LNCaP clone FGC (cell line): ENCODE data around the gene MTRF1L.

Experiments used
- DNase-seq: peaks from one replicate; pipeline ENCODE4 v3.0.0-alpha.2; 2011; ENCODE audit warnings: low read depth
- H3K4me3 ChIP-seq: 2 replicates; pipeline ENCODE4 v1.5.1; 2011; ENCODE audit warnings: mild to moderate bottlenecking, low read depth, low read length, control low read depth
- TF ChIP-seq, protein P1 (sequence below): IDR thresholded peaks from 2 replicates; pipeline ENCODE4 v1.5.1; 2012; ENCODE audit warnings: mild to moderate bottlenecking; ENCODE audit not compliant: control insufficient read depth, insufficient read depth; ENCODE audit errors: extremely low read depth

MTRF1L gene

DNA sequence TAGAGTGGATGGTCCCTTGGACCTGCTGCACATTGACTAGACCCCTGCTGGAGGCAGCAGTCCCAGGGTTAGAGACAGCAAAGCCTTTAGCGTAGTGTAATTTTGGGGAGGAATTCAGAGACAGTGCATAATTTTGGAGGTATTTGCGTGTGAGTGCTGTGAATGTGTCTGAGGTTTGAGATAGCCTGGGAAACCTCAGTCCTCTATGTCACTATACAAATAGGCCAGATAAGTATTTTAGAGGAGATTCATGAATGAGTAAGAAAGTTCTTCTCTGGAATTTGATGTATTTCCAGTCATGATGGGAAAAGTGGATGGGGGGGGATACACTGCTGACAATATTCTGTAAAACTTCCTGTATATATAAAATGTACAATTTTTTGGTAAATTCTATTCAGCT is 25.8 kb upstream of the MTRF1L start:
- no peak overlapping the region for H3K4me3 ChIP-seq
- DNase-seq: no peak
- TF ChIP-seq, protein P1, sequence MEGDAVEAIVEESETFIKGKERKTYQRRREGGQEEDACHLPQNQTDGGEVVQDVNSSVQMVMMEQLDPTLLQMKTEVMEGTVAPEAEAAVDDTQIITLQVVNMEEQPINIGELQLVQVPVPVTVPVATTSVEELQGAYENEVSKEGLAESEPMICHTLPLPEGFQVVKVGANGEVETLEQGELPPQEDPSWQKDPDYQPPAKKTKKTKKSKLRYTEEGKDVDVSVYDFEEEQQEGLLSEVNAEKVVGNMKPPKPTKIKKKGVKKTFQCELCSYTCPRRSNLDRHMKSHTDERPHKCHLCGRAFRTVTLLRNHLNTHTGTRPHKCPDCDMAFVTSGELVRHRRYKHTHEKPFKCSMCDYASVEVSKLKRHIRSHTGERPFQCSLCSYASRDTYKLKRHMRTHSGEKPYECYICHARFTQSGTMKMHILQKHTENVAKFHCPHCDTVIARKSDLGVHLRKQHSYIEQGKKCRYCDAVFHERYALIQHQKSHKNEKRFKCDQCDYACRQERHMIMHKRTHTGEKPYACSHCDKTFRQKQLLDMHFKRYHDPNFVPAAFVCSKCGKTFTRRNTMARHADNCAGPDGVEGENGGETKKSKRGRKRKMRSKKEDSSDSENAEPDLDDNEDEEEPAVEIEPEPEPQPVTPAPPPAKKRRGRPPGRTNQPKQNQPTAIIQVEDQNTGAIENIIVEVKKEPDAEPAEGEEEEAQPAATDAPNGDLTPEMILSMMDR: no peak

DNA sequence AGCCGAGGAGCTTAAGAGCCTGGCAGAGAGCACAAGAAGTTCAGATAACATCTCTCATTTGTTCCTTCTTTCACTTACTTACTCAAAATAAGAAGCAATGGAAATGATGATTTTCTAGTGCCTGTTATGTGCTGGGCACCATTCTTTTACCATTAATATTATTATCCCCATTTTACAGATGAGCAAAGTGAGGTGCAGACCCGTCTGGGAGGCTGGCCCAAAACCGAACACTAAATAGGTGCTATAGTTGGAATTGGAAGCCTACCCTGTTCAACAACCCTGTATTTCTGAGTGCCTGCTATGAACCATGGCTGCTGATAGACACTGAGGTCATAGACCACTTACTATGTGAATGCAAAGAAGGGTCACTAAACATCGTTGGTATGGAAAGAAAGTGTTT is 25.0 kb upstream of the MTRF1L start:
- TF ChIP-seq, protein P1: no peak

DNA sequence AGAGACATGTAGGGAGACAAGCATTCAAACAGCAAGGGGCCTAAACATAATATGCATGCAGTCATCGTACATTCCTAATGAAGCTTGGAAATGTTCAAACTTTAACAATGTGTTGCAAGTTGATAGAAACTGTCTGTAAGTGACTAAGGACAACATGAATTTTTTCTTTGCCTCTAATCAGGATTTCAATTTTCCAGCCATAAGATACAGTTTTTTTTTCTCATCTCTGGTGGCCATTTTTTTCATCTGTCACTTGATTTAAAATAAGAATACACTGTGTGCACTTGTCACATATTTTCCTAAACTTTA is 22.2 kb upstream of the MTRF1L start:
- TF ChIP-seq, protein P1: no peak
- H3K4me3 ChIP-seq: no peak overlapping the region
- no peak for DNase-seq

More for the DNA sequence above, 25.0 kb upstream of the MTRF1L start:
- no peak for DNase-seq
- no peak overlapping the region for H3K4me3 ChIP-seq

DNA sequence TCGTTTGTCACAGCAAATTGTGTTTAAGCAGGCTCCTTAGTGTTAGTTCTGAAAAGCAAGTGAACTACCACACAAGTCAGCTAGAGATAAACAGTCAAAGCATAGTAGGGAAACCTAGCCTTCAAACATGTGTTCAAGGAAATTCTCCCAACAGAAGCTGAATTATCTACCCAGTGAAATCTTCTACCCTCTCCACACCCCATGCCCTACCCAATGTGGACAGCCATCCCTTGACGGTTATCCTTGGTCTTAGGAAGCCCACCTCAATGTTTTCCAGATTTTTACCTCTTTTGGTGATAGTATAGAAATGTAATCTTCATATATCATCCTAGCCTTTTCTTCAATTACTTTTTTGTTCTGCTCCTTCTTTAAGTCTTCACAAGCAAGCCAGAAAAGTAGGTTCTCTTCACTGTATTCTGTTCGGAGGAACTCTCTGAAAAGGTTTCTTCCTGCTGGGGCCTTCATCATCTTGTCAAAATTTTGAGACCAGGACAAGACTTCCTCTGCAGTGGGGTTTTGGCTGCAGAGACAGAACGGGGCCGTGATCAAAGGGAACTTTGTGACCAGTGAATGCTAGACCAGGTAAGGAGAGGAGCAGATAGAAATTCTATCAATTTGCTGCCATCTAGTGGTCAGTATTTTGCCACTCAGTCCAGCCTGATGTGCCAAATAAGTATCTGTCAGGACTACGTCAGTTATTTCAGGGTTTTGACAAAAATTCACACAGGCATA is 21.6 kb upstream of the MTRF1L start:
- no peak for DNase-seq
- TF ChIP-seq, protein P1: peak; percentile 87
- no peak overlapping the region for H3K4me3 ChIP-seq

DNA sequence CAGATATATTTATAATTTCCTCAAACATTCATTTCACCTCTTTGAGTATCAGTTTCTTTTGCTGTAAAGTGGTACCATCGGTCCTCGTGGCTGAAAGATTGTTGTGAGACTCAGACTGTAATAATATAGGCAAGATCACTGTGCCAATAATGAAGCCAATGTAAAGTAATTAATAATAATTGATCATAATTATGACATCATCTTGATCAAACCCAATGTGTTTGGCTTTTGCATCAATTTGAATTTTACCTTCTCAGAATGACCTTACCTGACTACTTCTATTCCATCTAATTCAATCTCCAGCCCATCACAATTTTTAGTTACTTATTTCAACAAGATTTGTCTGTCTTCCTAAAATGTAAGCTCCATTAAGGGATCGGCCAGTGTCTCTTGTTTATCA is 15.8 kb upstream of the MTRF1L start:
- no peak for DNase-seq
- TF ChIP-seq, protein P1: no peak

DNA sequence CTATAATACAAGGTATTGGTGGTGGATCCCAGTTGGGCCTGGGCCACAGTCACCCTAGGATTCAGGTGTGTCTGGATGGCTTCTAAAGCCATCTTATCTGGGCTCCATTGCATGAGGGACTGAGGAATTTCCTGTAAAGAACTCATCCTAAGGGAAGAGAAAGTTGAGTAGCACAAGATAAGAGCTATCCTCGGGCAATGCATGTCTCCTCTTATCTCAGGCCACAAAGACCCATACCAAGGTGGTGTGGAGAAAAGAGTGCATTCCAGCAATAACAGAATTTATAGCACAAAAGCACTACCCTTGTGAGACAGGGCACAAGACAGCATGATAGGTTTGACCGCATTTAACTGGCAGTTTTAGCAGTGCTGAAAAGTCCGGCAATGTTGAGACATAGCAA is 14.3 kb upstream of the MTRF1L start:
- no peak overlapping the region for H3K4me3 ChIP-seq
- no peak for DNase-seq
- TF ChIP-seq, protein P1: no peak

More for the DNA sequence above, 15.8 kb upstream of the MTRF1L start:
- no peak overlapping the region for H3K4me3 ChIP-seq

DNA sequence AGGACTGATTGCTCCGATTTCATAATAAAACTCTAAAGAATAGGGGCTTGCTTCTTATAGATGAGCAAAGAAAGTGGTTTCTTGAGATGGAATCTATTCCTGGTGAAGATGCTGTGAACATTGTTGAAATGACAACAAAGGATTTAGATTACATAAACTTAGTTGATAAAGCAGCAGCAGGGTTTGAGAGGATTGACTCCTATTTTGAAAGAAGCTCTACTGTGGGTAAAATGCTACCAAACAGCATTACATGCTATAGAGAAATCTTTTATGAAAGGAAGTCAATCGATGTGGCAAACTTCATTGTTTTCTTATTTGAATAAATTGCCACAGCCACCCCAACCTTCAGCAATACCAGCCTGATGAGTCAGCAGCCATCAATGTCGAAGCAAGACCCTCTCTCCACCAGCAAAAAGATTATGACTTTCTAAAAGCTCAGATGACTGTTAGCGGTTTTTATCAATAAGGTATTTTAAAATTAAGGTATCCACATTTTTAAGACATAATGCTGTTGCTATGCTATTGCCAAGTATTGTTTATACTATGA is 12.7 kb upstream of the MTRF1L start:
- no peak overlapping the region for H3K4me3 ChIP-seq
- TF ChIP-seq, protein P1: no peak

More for the DNA sequence above, 12.7 kb upstream of the MTRF1L start:
- DNase-seq: no peak
